GM12864 (cell line): ENCODE measurements around the gene FOXN3.
A peak's percentile ranks its signal among the peaks of the same experiment; 100 is the strongest.

Experiments
- DNase-seq: peaks from one replicate; pipeline ENCODE4 v3.0.0-alpha.2; 2011; ENCODE audit warnings: low read depth
- H3K4me3 ChIP-seq: 2 replicates; pipeline ENCODE4 v1.5.1; 2011; ENCODE audit warnings: mild to moderate bottlenecking, low read depth, low read length, control low read depth
- CTCF ChIP-seq: IDR thresholded peaks from 2 replicates; pipeline ENCODE4 v1.5.1; 2011; ENCODE audit warnings: low read depth, mild to moderate bottlenecking, moderate library complexity, low read length, control low read depth, inconsistent platforms; ENCODE audit errors: missing control alignments

Gene FOXN3

DNA sequence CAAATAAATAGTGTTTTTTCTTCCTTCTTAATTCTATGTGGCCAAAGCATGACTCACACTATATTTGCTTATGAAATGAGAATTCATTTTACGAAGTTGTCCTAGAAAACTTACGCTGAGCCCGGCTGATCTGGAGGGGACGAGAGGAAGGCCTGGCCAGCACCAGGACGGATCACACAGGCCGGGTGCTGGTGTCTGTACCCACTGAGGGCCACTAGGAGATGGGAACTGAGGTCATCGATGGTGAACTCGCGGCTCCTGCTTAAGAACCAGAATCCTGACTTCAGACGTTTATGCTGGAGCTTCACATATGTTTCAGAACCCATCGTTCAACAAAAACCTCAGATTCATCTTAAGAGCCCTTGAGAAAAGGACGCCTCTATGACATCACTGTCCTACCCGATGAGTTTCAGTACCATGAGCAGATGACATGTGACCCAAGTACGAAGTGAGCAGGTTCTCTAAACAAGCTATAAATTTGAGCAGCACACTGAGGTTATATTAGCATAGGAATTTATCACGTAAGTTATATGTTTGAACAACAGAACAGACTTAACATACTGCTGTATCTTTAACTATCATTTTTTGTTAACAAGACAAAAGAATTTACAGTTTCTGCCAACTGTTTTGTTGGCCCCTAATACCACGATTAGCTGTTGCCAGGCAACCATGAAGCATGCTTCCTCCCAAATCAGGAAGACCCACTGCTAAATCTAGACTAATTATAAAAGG is 111.9 kb downstream of the FOXN3 start:
- TF ChIP-seq CTCF, result no peak
- peak; percentile 78 for DNase-seq
- peak overlapping the region; percentile 44 for H3K4me3 ChIP-seq

GRCh38 chr14:89304561-89304960 is 112.5 kb downstream of the FOXN3 start:
- H3K4me3 ChIP-seq, result peak overlapping the region; percentile 41
- TF ChIP-seq CTCF, result no peak

DNA sequence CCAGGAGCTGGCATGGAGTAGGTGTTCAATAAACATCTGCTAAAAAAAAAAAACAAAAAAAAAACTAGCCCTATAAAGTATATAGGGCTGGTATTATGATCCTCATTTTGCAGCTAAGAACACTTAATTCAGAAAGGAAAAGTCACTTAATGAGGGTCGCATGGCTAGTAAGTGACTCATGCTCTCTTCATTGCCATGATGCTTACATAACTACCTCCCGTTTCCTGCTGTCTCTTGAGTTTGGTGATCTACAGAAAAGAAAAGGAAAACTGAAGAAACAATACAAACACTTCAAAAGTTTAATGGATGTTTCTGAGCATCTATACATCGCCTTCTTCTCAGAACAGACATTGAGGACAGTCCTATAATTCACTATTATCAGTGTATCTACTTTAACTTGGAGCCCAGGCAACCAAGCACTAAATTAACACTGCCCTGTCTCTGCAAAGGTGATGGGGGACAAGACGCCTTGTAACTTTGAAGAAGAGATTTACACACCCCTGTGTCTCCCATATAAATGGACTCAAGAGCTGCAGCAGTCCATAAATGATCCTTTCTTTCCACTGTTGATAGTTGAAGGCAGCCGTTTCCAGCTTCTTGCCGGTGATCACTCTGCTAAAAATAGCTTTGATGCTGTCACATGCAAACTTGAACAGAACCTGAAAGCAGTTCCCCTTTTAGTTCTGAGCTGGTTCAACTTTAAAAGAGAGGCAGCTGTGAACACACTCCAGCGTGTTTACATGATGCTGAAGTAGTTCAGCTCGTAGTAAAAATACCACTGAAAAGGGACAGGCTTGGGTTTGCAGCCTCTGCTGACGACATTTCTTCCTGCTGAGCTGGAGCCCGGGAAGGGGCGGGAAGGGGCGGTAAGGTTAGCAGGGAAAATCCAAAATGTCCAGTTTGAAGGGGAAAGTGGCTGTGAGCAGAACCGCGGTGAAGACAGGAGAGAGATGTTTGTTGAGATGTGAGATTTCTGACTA is 113.3 kb downstream of the FOXN3 start:
- peak; percentile 90 for DNase-seq
- H3K4me3 ChIP-seq, result peak overlapping the region; percentile 41
- TF ChIP-seq CTCF, result no peak

More at GRCh38 chr14:89304561-89304960, 112.5 kb downstream of the FOXN3 start:
- no peak for DNase-seq

- no peak for TF ChIP-seq CTCF
- no peak for DNase-seq
- H3K4me3 ChIP-seq, result no peak overlapping the region
Measured at GRCh38 chr14:89302396-89302950, 114.6 kb downstream of the FOXN3 start.

DNA sequence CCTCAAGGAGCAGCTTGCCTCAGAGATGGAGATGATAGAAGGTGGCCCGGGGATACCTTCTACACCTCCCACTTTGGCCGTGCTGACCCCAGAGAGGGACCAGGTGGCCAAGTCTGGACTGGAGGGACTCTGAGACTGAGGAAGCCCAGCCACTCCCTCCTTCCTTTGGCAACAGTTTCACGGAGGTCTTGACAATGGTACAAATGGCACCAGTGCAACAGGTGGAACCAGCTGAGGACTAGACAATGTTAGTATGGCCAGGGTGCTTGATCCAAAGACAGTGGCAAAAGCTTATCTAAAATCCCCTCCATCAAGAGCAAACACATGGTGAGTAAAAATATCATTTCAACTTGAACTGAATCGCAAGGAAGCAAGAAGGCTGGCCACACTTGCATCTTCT is 117.4 kb downstream of the FOXN3 start:
- TF ChIP-seq CTCF, result no peak
- no peak overlapping the region for H3K4me3 ChIP-seq
- no peak for DNase-seq

DNA sequence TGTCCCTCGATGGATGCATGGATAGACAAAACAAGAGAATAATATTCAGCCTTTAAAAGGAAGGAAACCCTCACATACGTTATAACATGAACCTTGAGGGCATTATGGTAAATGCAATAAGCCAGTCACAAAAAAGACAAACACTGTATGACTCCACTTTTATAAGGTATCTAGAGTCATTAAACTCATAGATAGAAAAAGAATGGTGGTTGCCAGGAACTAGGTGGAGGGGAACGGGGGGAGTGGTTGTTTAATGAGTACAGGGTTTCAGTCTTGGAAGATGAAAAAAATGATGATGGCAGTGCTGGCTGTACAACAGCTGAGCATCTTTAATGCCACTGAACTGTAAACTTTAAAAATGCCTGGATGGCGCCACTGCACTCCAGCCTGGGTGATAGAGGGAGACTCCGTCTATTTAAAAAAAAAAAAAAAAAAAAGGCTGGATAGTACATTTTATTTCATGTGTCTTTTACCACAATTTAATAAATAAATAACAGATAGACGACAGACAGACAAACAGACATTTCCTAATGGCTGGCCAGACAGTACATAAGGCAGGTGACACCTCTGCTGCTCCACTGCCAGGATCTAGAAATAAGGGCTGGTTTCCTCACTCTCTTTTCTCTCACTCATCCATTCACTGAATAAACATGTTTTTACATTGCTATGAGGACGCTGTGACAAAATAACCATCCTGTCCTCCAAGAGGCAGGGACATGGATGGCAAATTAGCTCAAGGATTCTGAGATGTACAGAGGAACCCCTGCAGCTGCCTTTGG is 118.8 kb downstream of the FOXN3 start:
- DNase-seq, result no peak
- TF ChIP-seq CTCF, result no peak
- H3K4me3 ChIP-seq, result no peak overlapping the region
